K562 (cell line): ENCODE measurements around the gene FOXJ1. TPM values are rescaled to one million over a fixed set of nuclear protein-coding genes. Genes with fewer than 3 reads are reported as not detected.
A peak's percentile ranks its signal among the peaks of the same experiment; 100 is the strongest.

Experiments
- BRCA1 ChIP-seq, 2 experiments: fragments of 450-650 bp in 1 of 2; sonication (generic) in 1 of 2; formaldehyde crosslinking in 1 of 2; IDR thresholded peaks; 2 replicates each; pipeline versions ENCODE4 v1.5.0 to v1.6.1; 2017 to 2020; ENCODE audit warnings: mild to moderate bottlenecking in 1 of 2, missing genetic modification reagents in 1 of 2
- FOXM1 ChIP-seq, 2 experiments: fragments of 450-650 bp in 1 of 2; sonication (generic) in 1 of 2; formaldehyde crosslinking in 1 of 2; IDR thresholded peaks; 2 replicates each; pipeline versions ENCODE4 v1.6.1 to v1.9.0; 2017 to 2022; ENCODE audit warnings: low read depth in 2 of 2, mild to moderate bottlenecking in 2 of 2, missing genetic modification reagents in 1 of 2, moderate library complexity in 1 of 2
- HDAC6 ChIP-seq: IDR thresholded peaks from 2 replicates; pipeline ENCODE4 v1.6.1; 2012; ENCODE audit warnings: low read depth, mild to moderate bottlenecking, control low read depth, inconsistent platforms, low read length, moderate library complexity
- MAZ ChIP-seq, 2 experiments: fragments of 450-650 bp in 1 of 2; sonication (generic) in 1 of 2; formaldehyde crosslinking; IDR thresholded peaks in 1 of 2; conservative IDR thresholded peaks in 1 of 2; 2 replicates each; pipeline versions ENCODE4 v1.4.0 to v1.5.0; 2020; ENCODE audit warnings: mild to moderate bottlenecking in 1 of 2, missing genetic modification reagents in 1 of 2
- PRMT5 ChIP-seq: sonication (generic); formaldehyde crosslinking; IDR thresholded peaks from 2 replicates; pipeline ENCODE4 v1.5.0; 2020; ENCODE audit warnings: missing genetic modification reagents
- RUNX1 ChIP-seq: sonication (generic); IDR thresholded peaks from 2 replicates; pipeline ENCODE4 v1.6.1; 2016; ENCODE audit warnings: antibody characterized with exemption, low read depth
- SOX6 ChIP-seq: fragments of 450-650 bp; IDR thresholded peaks from 2 replicates; pipeline ENCODE4 v1.6.1; 2014; ENCODE audit warnings: mild to moderate bottlenecking
- STAG1 ChIP-seq: sonication (generic); formaldehyde crosslinking; IDR thresholded peaks from 2 replicates; pipeline ENCODE4 v1.5.0; 2020; ENCODE audit warnings: missing genetic modification reagents, borderline replicate concordance
- TCF3 ChIP-seq: sonication (generic); formaldehyde crosslinking; IDR thresholded peaks from 2 replicates; pipeline ENCODE4 v1.4.0; 2020; ENCODE audit warnings: mild to moderate bottlenecking, missing genetic modification reagents
- TOE1 ChIP-seq, 2 experiments: fragments of 450-650 bp in 1 of 2; sonication (generic) in 1 of 2; formaldehyde crosslinking in 1 of 2; IDR thresholded peaks; 2 replicates each; pipeline versions ENCODE4 v1.7.1 to v1.8.0; 2016 to 2022; ENCODE audit warnings: borderline replicate concordance in 2 of 2, mild to moderate bottlenecking in 2 of 2, antibody characterized with exemption in 1 of 2, inconsistent platforms in 1 of 2, low read depth in 1 of 2, missing genetic modification reagents in 1 of 2, moderate library complexity in 1 of 2
- ZBTB7A ChIP-seq: IDR thresholded peaks from 2 replicates; pipeline ENCODE4 v1.6.1; 2011; ENCODE audit warnings: low read depth, mild to moderate bottlenecking, low read length, moderate library complexity, borderline replicate concordance; ENCODE audit not compliant: control insufficient read depth
- ZNF184 ChIP-seq: sonication (generic); formaldehyde crosslinking; IDR thresholded peaks from 2 replicates; pipeline ENCODE4 v1.5.0; 2020; ENCODE audit warnings: missing genetic modification reagents
- ZNF24 ChIP-seq: fragments of 450-650 bp; IDR thresholded peaks from 2 replicates; pipeline ENCODE4 v1.6.1; 2016
- ZNF644 ChIP-seq: fragments of 200-800 bp; sonication (Bioruptor generic); IDR thresholded peaks from 2 replicates; pipeline ENCODE4 v1.6.1; 2016; ENCODE audit warnings: low read depth, missing genetic modification characterization, missing compliant biosample characterization
- polyA plus RNA-seq, 8 experiments: library from polyadenylated mRNA; depleted of rRNA in 4 of 8; stranded (reverse) in 5 of 8; unstranded in 3 of 8; fragments of >200 nt; fragmentation: Nextera tagmentation in 2 of 8; fragmentation: Illumina TruSeq in 1 of 8; extraction: Ambion mirVana in 2 of 8; extraction: Trizol in 1 of 8; gene quantifications; 2 replicates each; pipeline versions ENCODE4 v1.2.1 to v1.2.3, GENCODE V29; 2011 to 2014; ENCODE audit warnings: inconsistent platforms in 1 of 8, missing spikeins in 1 of 8
- total RNA-seq, 7 experiments: library from RNA; depleted of rRNA in 6 of 7; stranded (reverse); fragments of >200 nt in 6 of 7; fragmentation: Illumina TruSeq in 2 of 7; extraction: Trizol in 2 of 7; gene quantifications; 2 replicates each; pipeline versions ENCODE4 v1.2.1 to v1.2.3, GENCODE V29; 2011 to 2021; ENCODE audit warnings: low replicate concordance in 1 of 7
- TF ChIP-seq, protein P1 (sequence below), 2 experiments: fragments of 450-650 bp in 1 of 2; sonication (generic) in 1 of 2; formaldehyde crosslinking in 1 of 2; IDR thresholded peaks in 1 of 2; conservative IDR thresholded peaks in 1 of 2; 2 replicates each; pipeline versions ENCODE4 v1.6.1 to v1.8.1; 2016 to 2023; ENCODE audit warnings: mild to moderate bottlenecking in 2 of 2, moderate library complexity in 2 of 2, inconsistent platforms in 1 of 2, missing genetic modification reagents in 1 of 2
- TF ChIP-seq, protein P2 (sequence below): fragments of 450-650 bp; IDR thresholded peaks from 2 replicates; pipeline ENCODE4 v1.6.1; 2016; ENCODE audit warnings: antibody characterized with exemption
- TF ChIP-seq, protein P3 (sequence below): sonication (generic); formaldehyde crosslinking; IDR thresholded peaks from 2 replicates; pipeline ENCODE4 v1.8.1; 2022; ENCODE audit warnings: missing genetic modification reagents

FOXJ1 gene
- total and polyA plus RNA-seq, 9 of the 15 experiments (the other 6 are each of a cell fraction or from before 2014, with no cell fraction given) = 0.07 TPM; not detected in 8

DNA sequence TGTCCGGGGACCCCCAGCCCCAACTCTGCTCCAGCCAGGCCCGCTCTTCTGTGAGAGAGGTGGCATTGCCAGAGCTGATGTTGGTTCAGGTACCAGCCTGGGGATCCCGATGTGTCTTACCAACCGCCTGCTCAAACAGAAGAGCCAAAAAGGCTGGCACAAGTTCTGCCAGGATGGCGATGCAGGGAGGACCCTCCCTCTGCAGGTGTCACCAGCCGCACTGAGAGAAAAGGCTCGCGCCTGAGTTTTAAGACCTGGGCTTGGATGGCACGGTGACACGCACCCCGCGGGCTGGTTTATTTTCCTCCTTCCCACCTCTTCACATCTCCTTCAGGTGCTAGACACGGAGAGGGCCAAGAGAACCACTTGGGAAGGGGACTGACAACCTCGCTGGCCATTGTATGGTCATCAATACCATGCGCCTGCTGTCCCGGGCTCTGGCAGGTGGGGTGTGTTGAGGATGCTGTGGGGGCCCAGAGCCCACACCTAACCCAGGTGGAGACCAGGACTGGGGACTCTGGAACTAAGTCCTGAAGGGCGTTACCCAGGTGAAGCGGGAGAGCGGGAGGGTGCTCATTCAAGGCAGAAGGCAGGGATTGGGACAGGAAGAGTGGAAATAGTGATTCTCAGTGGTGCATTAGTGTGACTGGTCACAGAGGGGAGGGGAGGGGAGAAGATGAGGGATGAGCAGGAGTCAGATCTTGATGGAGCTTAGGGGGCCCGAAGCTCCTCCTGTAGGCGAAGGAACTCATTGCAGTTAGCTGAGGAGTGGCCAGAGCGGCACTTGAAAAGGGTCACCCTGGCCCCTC lies 16.3 kb downstream of the FOXJ1 start (continued):
- TF ChIP-seq TOE1 (IDR thresholded peaks at IDR 0.05; ENCODE audit: borderline replicate concordance) = no peak
- no peak for TF ChIP-seq TOE1 (CRISPR knock-in tag; IDR thresholded peaks at IDR 0.05; ENCODE audit: borderline replicate concordance, low read depth)
- TF ChIP-seq, protein P1, sequence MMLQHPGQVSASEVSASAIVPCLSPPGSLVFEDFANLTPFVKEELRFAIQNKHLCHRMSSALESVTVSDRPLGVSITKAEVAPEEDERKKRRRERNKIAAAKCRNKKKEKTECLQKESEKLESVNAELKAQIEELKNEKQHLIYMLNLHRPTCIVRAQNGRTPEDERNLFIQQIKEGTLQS (IDR thresholded peaks at IDR 0.05) = no peak
- TF ChIP-seq, protein P1 (CRISPR knock-in tag; conservative IDR thresholded peaks at IDR 0.05) = no peak
- 0 out of 4 replicates have a peak, but pooled peaks of 1 of the 2 experiments have one; percentile 30 for TF ChIP-seq MAZ (CRISPR knock-in tag; conservative IDR thresholded peaks at IDR 0.05 in 1 of 2, IDR thresholded peaks at IDR 0.05 in 1 of 2)
- TF ChIP-seq, protein P2, sequence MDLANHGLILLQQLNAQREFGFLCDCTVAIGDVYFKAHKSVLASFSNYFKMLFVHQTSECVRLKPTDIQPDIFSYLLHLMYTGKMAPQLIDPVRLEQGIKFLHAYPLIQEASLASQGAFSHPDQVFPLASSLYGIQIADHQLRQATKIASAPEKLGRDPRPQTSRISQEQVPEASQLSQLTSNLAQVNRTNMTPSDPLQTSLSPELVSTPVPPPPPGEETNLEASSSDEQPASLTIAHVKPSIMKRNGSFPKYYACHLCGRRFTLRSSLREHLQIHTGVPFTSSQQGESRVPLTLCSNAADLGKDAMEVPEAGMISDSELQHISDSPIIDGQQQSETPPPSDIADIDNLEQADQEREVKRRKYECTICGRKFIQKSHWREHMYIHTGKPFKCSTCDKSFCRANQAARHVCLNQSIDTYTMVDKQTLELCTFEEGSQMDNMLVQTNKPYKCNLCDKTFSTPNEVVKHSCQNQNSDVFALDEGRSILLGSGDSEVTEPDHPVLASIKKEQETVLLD = no peak
- no peak for TF ChIP-seq STAG1
- no peak for TF ChIP-seq ZNF24
- no peak for TF ChIP-seq HDAC6
- no peak for TF ChIP-seq RUNX1
- TF ChIP-seq, protein P3, sequence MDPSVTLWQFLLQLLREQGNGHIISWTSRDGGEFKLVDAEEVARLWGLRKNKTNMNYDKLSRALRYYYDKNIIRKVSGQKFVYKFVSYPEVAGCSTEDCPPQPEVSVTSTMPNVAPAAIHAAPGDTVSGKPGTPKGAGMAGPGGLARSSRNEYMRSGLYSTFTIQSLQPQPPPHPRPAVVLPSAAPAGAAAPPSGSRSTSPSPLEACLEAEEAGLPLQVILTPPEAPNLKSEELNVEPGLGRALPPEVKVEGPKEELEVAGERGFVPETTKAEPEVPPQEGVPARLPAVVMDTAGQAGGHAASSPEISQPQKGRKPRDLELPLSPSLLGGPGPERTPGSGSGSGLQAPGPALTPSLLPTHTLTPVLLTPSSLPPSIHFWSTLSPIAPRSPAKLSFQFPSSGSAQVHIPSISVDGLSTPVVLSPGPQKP (CRISPR knock-in tag) = no peak
- no peak for TF ChIP-seq FOXM1 (IDR thresholded peaks at IDR 0.05; ENCODE audit: low read depth)
- no peak for TF ChIP-seq FOXM1 (CRISPR knock-in tag; IDR thresholded peaks at IDR 0.05; ENCODE audit: low read depth)
- TF ChIP-seq ZNF644 = no peak
- TF ChIP-seq BRCA1 (IDR thresholded peaks at IDR 0.05) = no peak
- no peak for TF ChIP-seq BRCA1 (CRISPR knock-in tag; IDR thresholded peaks at IDR 0.05)
- no peak for TF ChIP-seq PRMT5 (CRISPR knock-in tag)
- TF ChIP-seq SOX6 = no peak
- TF ChIP-seq TCF3 = no peak
- no peak for TF ChIP-seq ZNF184
- TF ChIP-seq ZBTB7A = 0 out of 2 replicates have a peak, but pooled peaks have one; percentile 50
